Measurements from ENCODE around the gene TTLL6. TPM values are rescaled to one million over a fixed set of nuclear protein-coding genes. Genes with fewer than 3 reads are reported as not detected.

Gene TTLL6
- total RNA-seq, 2 donors from 2014 or later: 4.9 to 14.3 TPM

- ATAC-seq: no peak
- DNase-seq: no peak
- intact Hi-C loops (cut with DNase I, micrococcal nuclease): no loop called here
These were observed 40.4 kb downstream of the TTLL6 start for GRCh38 chr17:48776602-48777001.

- intact Hi-C loops (cut with DNase I, micrococcal nuclease): no loop called here
- ATAC-seq (peak; percentile 92), DNase-seq (no peak)
These were observed 43.8 kb downstream of the TTLL6 start for GRCh38 chr17:48773245-48773644.

GRCh38 chr17:48770954-48771353, 46.1 kb downstream of the TTLL6 start:
- intact Hi-C loops (cut with DNase I, micrococcal nuclease): no loop called here
- DNase-seq: no peak
- no peak for ATAC-seq

GRCh38 chr17:48769009-48769675, 47.9 kb downstream of the TTLL6 start:
- no peak for ATAC-seq
- no peak for DNase-seq
- intact Hi-C loops (cut with DNase I, micrococcal nuclease): no loop called here

GRCh38 chr17:48767263-48767774, 49.7 kb downstream of the TTLL6 start:
- intact Hi-C loops (cut with DNase I, micrococcal nuclease): no loop called here
- ATAC-seq (no peak), DNase-seq (no peak)

GRCh38 chr17:48761114-48761513, 55.9 kb downstream of the TTLL6 start:
- intact Hi-C loops (cut with DNase I, micrococcal nuclease): no loop called here
- ATAC-seq: no peak
- no peak for DNase-seq

GRCh38 chr17:48760411-48760810, 56.6 kb downstream of the TTLL6 start:
- ATAC-seq (peak; percentile 85), DNase-seq (peak; percentile 72 to 88)
- intact Hi-C loops (cut with DNase I, micrococcal nuclease): no loop called here

GRCh38 chr17:48759288-48759687, 57.7 kb downstream of the TTLL6 start:
- intact Hi-C loops (cut with DNase I, micrococcal nuclease): no loop called here
- DNase-seq (no peak), ATAC-seq (no peak)

GRCh38 chr17:48757524-48757961, 59.5 kb downstream of the TTLL6 start:
- DNase-seq (peak in 1 of 2 donors; percentile 53), ATAC-seq (peak; percentile 67)
- intact Hi-C loops (cut with DNase I, micrococcal nuclease): no loop called here

GRCh38 chr17:48756830-48757251, 60.2 kb downstream of the TTLL6 start:
- DNase-seq (peak; percentile 44 to 51), ATAC-seq (peak; percentile 45)

GRCh38 chr17:48755356-48755755, 61.7 kb downstream of the TTLL6 start:
- intact Hi-C loops (cut with DNase I, micrococcal nuclease): no loop called here
- ATAC-seq (no peak), DNase-seq (no peak)

More at GRCh38 chr17:48756830-48757251, 60.2 kb downstream of the TTLL6 start:
- intact Hi-C loops (cut with DNase I, micrococcal nuclease): no loop called here

- intact Hi-C loops (cut with DNase I, micrococcal nuclease): no loop called here
- DNase-seq: no peak
- ATAC-seq: no peak
These were observed 62.3 kb downstream of the TTLL6 start for GRCh38 chr17:48754500-48755261.

GRCh38 chr17:48753794-48754499, 63.1 kb downstream of the TTLL6 start:
- intact Hi-C loops (cut with DNase I, micrococcal nuclease): no loop called here
- no peak for DNase-seq
- no peak for ATAC-seq

GRCh38 chr17:48752399-48753288, 64.4 kb downstream of the TTLL6 start:
- no peak for DNase-seq
- no peak for ATAC-seq
- intact Hi-C loops (cut with DNase I, micrococcal nuclease): no loop called here

- no peak for DNase-seq
- no peak for ATAC-seq
- intact Hi-C loops (cut with DNase I, micrococcal nuclease): no loop called here
These were observed 65.2 kb downstream of the TTLL6 start for GRCh38 chr17:48751733-48752398.

- intact Hi-C loops (cut with DNase I, micrococcal nuclease): no loop called here
- DNase-seq (no peak), ATAC-seq (peak; percentile 66)
These were observed 65.9 kb downstream of the TTLL6 start for GRCh38 chr17:48751172-48751571.

- ATAC-seq (no peak), DNase-seq (no peak)
- intact Hi-C loops (cut with DNase I, micrococcal nuclease): no loop called here
These were observed 67.1 kb downstream of the TTLL6 start for GRCh38 chr17:48749621-48750553.

Data from left colon (tissue), 2 donors.